ENCODE data around the gene ZC3H7A.
A peak's percentile ranks its signal among the peaks of the same experiment; 100 is the strongest.

Gene ZC3H7A

GRCh38 chr16:11781773-11782172 lies 15.3 kb downstream of the ZC3H7A start:
- H3K9me3 ChIP-seq: no peaks in the 10 kb centered on the region
- peaks cover 3% of the 10 kb centered on the region; the same call in 1 of the 2 replicates for H3K4me1 ChIP-seq
- H3K4me3 ChIP-seq: no peak overlapping the region
- peaks cover 11% of the 10 kb centered on the region for H3K36me3 ChIP-seq (replicated peaks)
- peak in 1 of 2 experiments; percentile 47 for DNase-seq (ENCODE audit: low spot score in 2 of 2)
- in situ Hi-C loops (cut with MboI; ENCODE audit: low sequenced_read_pairs): no loop called here
- no peaks in the 10 kb centered on the region for H3K27me3 ChIP-seq (ENCODE audit: low read depth)

- H3K27me3 ChIP-seq (ENCODE audit: low read depth): no peaks in the 10 kb centered on the region
- peaks cover 3% of the 10 kb centered on the region; the same call in 1 of the 2 replicates for H3K4me1 ChIP-seq
- no peak for DNase-seq (ENCODE audit: low spot score in 2 of 2)
- in situ Hi-C loops (cut with MboI; ENCODE audit: low sequenced_read_pairs): no loop called here
- H3K9me3 ChIP-seq: no peaks in the 10 kb centered on the region
- no peak overlapping the region for H3K4me3 ChIP-seq
- H3K36me3 ChIP-seq (replicated peaks): peaks cover 18% of the 10 kb centered on the region
Measured at GRCh38 chr16:11780991-11781680, 15.9 kb downstream of the ZC3H7A start.

GRCh38 chr16:11779074-11779473 lies 18.0 kb downstream of the ZC3H7A start:
- H3K4me1 ChIP-seq: peaks cover 3% of the 10 kb centered on the region; the same call in 1 of the 2 replicates
- DNase-seq (ENCODE audit: low spot score in 2 of 2): no peak
- H3K36me3 ChIP-seq (replicated peaks): peaks cover 34% of the 10 kb centered on the region
- H3K9me3 ChIP-seq: no peaks in the 10 kb centered on the region
- no peak overlapping the region for H3K4me3 ChIP-seq
- in situ Hi-C loops (cut with MboI; ENCODE audit: low sequenced_read_pairs): no loop called here
- H3K27me3 ChIP-seq (ENCODE audit: low read depth): no peaks in the 10 kb centered on the region

GRCh38 chr16:11774065-11774626 lies 22.9 kb downstream of the ZC3H7A start:
- no peaks in the 10 kb centered on the region for H3K9me3 ChIP-seq
- no peak for DNase-seq (ENCODE audit: low spot score in 2 of 2)
- H3K4me3 ChIP-seq: no peak overlapping the region
- H3K36me3 ChIP-seq (replicated peaks): peaks cover 66% of the 10 kb centered on the region
- in situ Hi-C loops (cut with MboI; ENCODE audit: low sequenced_read_pairs): no loop called here
- H3K4me1 ChIP-seq: no peaks in the 10 kb centered on the region
- no peaks in the 10 kb centered on the region for H3K27me3 ChIP-seq (ENCODE audit: low read depth)

GRCh38 chr16:11768849-11769248 lies 28.2 kb downstream of the ZC3H7A start:
- no peak overlapping the region for H3K4me3 ChIP-seq
- no peaks in the 10 kb centered on the region for H3K9me3 ChIP-seq
- no peak for DNase-seq (ENCODE audit: low spot score in 2 of 2)
- no peaks in the 10 kb centered on the region for H3K4me1 ChIP-seq
- in situ Hi-C loops (cut with MboI; ENCODE audit: low sequenced_read_pairs): no loop called here
- peaks cover 84% of the 10 kb centered on the region for H3K36me3 ChIP-seq (replicated peaks)
- H3K27me3 ChIP-seq (ENCODE audit: low read depth): no peaks in the 10 kb centered on the region

GRCh38 chr16:11762431-11762830 lies 34.6 kb downstream of the ZC3H7A start:
- Histone ChIP-seq H3K4me3 (no peak overlapping the region), H3K36me3 (replicated peaks) (peaks cover 78% of the 10 kb centered on the region), H3K27me3 (ENCODE audit: low read depth) (no peaks in the 10 kb centered on the region)

GRCh38 chr16:11759997-11760396 lies 37.1 kb downstream of the ZC3H7A start:
- Histone ChIP-seq H3K36me3 (replicated peaks) (peaks cover 78% of the 10 kb centered on the region), H3K4me3 (no peak overlapping the region), H3K9me3 (no peaks in the 10 kb centered on the region), H3K4me1 (no peaks in the 10 kb centered on the region; the same call in 1 of the 2 replicates), H3K27me3 (ENCODE audit: low read depth) (no peaks in the 10 kb centered on the region)
- in situ Hi-C loops (cut with MboI; ENCODE audit: low sequenced_read_pairs): no loop called here
- DNase-seq (ENCODE audit: low spot score in 2 of 2): no peak

More at GRCh38 chr16:11762431-11762830, 34.6 kb downstream of the ZC3H7A start:
- in situ Hi-C loops (cut with MboI; ENCODE audit: low sequenced_read_pairs): no loop called here
- no peak for DNase-seq (ENCODE audit: low spot score in 2 of 2)
- H3K9me3 ChIP-seq: no peaks in the 10 kb centered on the region
- H3K4me1 ChIP-seq: no peaks in the 10 kb centered on the region; the same call in 1 of the 2 replicates

GRCh38 chr16:11759163-11759834 lies 37.8 kb downstream of the ZC3H7A start:
- no peaks in the 10 kb centered on the region for H3K9me3 ChIP-seq
- peaks cover 72% of the 10 kb centered on the region for H3K36me3 ChIP-seq (replicated peaks)
- H3K27me3 ChIP-seq (ENCODE audit: low read depth): no peaks in the 10 kb centered on the region
- in situ Hi-C loops (cut with MboI; ENCODE audit: low sequenced_read_pairs): no loop called here
- no peaks in the 10 kb centered on the region; the same call in 1 of the 2 replicates for H3K4me1 ChIP-seq
- H3K4me3 ChIP-seq: no peak overlapping the region
- DNase-seq (ENCODE audit: low spot score in 2 of 2): no peak

GRCh38 chr16:11757671-11758545 lies 39.1 kb downstream of the ZC3H7A start:
- in situ Hi-C loops (cut with MboI; ENCODE audit: low sequenced_read_pairs): no loop called here
- Histone ChIP-seq H3K4me3 (no peak overlapping the region), H3K36me3 (replicated peaks) (peaks cover 72% of the 10 kb centered on the region), H3K9me3 (no peaks in the 10 kb centered on the region), H3K27me3 (ENCODE audit: low read depth) (no peaks in the 10 kb centered on the region), H3K4me1 (no peaks in the 10 kb centered on the region; the same call in 1 of the 2 replicates)
- DNase-seq (ENCODE audit: low spot score in 2 of 2): peak; percentile 29 to 48

- H3K4me1 ChIP-seq: no peaks in the 10 kb centered on the region; the same call in 1 of the 2 replicates
- H3K9me3 ChIP-seq: no peaks in the 10 kb centered on the region
- H3K36me3 ChIP-seq (replicated peaks): peaks cover 74% of the 10 kb centered on the region
- in situ Hi-C loops (cut with MboI; ENCODE audit: low sequenced_read_pairs): no loop called here
- H3K4me3 ChIP-seq: no peak overlapping the region
- no peaks in the 10 kb centered on the region for H3K27me3 ChIP-seq (ENCODE audit: low read depth)
- DNase-seq (ENCODE audit: low spot score in 2 of 2): no peak
Measured at GRCh38 chr16:11756248-11756647, 40.8 kb downstream of the ZC3H7A start.

GRCh38 chr16:11755022-11755760 lies 41.9 kb downstream of the ZC3H7A start:
- H3K36me3 ChIP-seq (replicated peaks): peaks cover 75% of the 10 kb centered on the region

GRCh38 chr16:11752856-11753255 lies 44.2 kb downstream of the ZC3H7A start:
- H3K27me3 ChIP-seq (ENCODE audit: low read depth): no peaks in the 10 kb centered on the region
- DNase-seq (ENCODE audit: low spot score in 2 of 2): no peak
- no peaks in the 10 kb centered on the region; the same call in 1 of the 2 replicates for H3K4me1 ChIP-seq
- H3K4me3 ChIP-seq: no peak overlapping the region
- no peaks in the 10 kb centered on the region for H3K9me3 ChIP-seq
- H3K36me3 ChIP-seq (replicated peaks): peaks cover 71% of the 10 kb centered on the region
- in situ Hi-C loops (cut with MboI; ENCODE audit: low sequenced_read_pairs): no loop called here

More at GRCh38 chr16:11755022-11755760, 41.9 kb downstream of the ZC3H7A start:
- no peak for DNase-seq (ENCODE audit: low spot score in 2 of 2)
- Histone ChIP-seq H3K4me1 (no peaks in the 10 kb centered on the region; the same call in 1 of the 2 replicates), H3K27me3 (ENCODE audit: low read depth) (no peaks in the 10 kb centered on the region), H3K4me3 (no peak overlapping the region), H3K9me3 (no peaks in the 10 kb centered on the region)
- in situ Hi-C loops (cut with MboI; ENCODE audit: low sequenced_read_pairs): no loop called here

GRCh38 chr16:11750056-11750455 lies 47.0 kb downstream of the ZC3H7A start:
- H3K4me1 ChIP-seq: no peaks in the 10 kb centered on the region

More at GRCh38 chr16:11750056-11750455, 47.0 kb downstream of the ZC3H7A start:
- Histone ChIP-seq H3K9me3 (no peaks in the 10 kb centered on the region), H3K4me3 (no peak overlapping the region), H3K27me3 (ENCODE audit: low read depth) (no peaks in the 10 kb centered on the region), H3K36me3 (replicated peaks) (peaks cover 48% of the 10 kb centered on the region)
- in situ Hi-C loops (cut with MboI; ENCODE audit: low sequenced_read_pairs): no loop called here
- no peak for DNase-seq (ENCODE audit: low spot score in 2 of 2)
